DND-41 (cell line): ENCODE data around the gene RERGL.

Source experiments
- CTCF ChIP-seq: IDR thresholded peaks from 2 replicates; pipeline ENCODE4 v1.5.1; 2012; ENCODE audit warnings: borderline replicate concordance, low read length, moderate library complexity, mild to moderate bottlenecking; ENCODE audit not compliant: poor library complexity, severe bottlenecking; ENCODE audit errors: extremely low read depth
- EZH2 ChIP-seq: IDR thresholded peaks from 3 replicates; pipeline ENCODE4 v1.6.1; 2012; ENCODE audit warnings: borderline replicate concordance, low read depth, mild to moderate bottlenecking, moderate library complexity, low read length, inconsistent platforms; ENCODE audit not compliant: severe bottlenecking

- TF ChIP-seq CTCF (no peak), EZH2 (no peak)
These were observed 45.1 kb upstream of the RERGL start for GRCh38 chr12:18135086-18135485.
